IMR-90 (cell line): ENCODE results near the gene INPP4A. TPM values are rescaled to one million over a fixed set of nuclear protein-coding genes. Genes with fewer than 3 reads are reported as not detected.

ENCODE experiments used
- ATAC-seq: fragments of 200-7000 bp; cut with Tn5 transposase; 2 replicates; pipeline ENCODE4 v1.9.1; 2020; ENCODE audit warnings: low read depth, mild to moderate bottlenecking, moderate library complexity
- BruUV-seq: library from RNA; stranded (reverse); fragments of 400-500 nt; replicated peaks from 2 replicates; lab custom pipeline; 2021; lab: Mats Ljungman, UMichigan
- CTCF ChIA-PET: fragments of 300-600 bp; formaldehyde crosslinking; extraction: SDS; loops from one replicate; lab custom pipeline; 2021; ENCODE audit warnings: antibody characterized with exemption; lab: Yijun Ruan, JAX
- POLR2A ChIA-PET: fragments of 300-600 bp; sonication (Branson Sonifier 250); formaldehyde crosslinking; loops from one replicate; lab custom pipeline; 2022; ENCODE audit warnings: antibody characterized with exemption; ENCODE audit not compliant: unreplicated experiment; lab: Charles Lee
- DNase-seq: peaks from one replicate; pipeline ENCODE4 v3.0.0; 2013
- H2AFZ ChIP-seq: replicated peaks from 2 replicates; pipeline ENCODE3; 2013; ENCODE audit warnings: low read length, mild to moderate bottlenecking; ENCODE audit not compliant: poor library complexity
- H2AK5ac ChIP-seq: 2 replicates; pipeline ENCODE4 v1.6.1; 2013; ENCODE audit warnings: low read depth, low read length, inconsistent platforms
- H2AK9ac ChIP-seq: replicated peaks from 2 replicates; pipeline ENCODE3; 2013; ENCODE audit warnings: mild to moderate bottlenecking, low read depth, low read length, moderate library complexity; ENCODE audit not compliant: poor library complexity
- H2BK120ac ChIP-seq: 2 replicates; pipeline ENCODE4 v1.6.1; 2013; ENCODE audit warnings: low read depth, low read length, inconsistent platforms
- H2BK15ac ChIP-seq: 3 replicates; pipeline ENCODE4 v1.6.1; 2013; ENCODE audit warnings: low read depth, low read length, inconsistent platforms
- H2BK20ac ChIP-seq: 2 replicates; pipeline ENCODE4 v1.6.1; 2013; ENCODE audit warnings: low read depth, mild to moderate bottlenecking, inconsistent platforms, low read length, moderate library complexity
- H2BK5ac ChIP-seq: 2 replicates; pipeline ENCODE4 v1.6.1; 2013; ENCODE audit warnings: mild to moderate bottlenecking, low read depth, low read length, inconsistent platforms; ENCODE audit not compliant: poor library complexity, severe bottlenecking
- H3K14ac ChIP-seq: replicated peaks from 2 replicates; pipeline ENCODE4 v1.6.1; 2013; ENCODE audit warnings: low read depth, low read length, inconsistent platforms
- H3K18ac ChIP-seq: 2 replicates; pipeline ENCODE4 v1.6.1; 2013; ENCODE audit warnings: low read depth, low read length, control low read depth
- H3K23ac ChIP-seq: 2 replicates; pipeline ENCODE4 v1.6.1; 2013; ENCODE audit warnings: low read depth, low read length, inconsistent platforms
- H3K27ac ChIP-seq: 2 replicates; pipeline ENCODE4 v1.5.1; 2013; ENCODE audit warnings: mild to moderate bottlenecking, control low read depth, low read length; ENCODE audit not compliant: insufficient read depth
- H3K27me3 ChIP-seq: 2 replicates; pipeline ENCODE4 v1.6.1; 2013; ENCODE audit warnings: low read length; ENCODE audit not compliant: control insufficient read depth, insufficient read depth
- H3K36me3 ChIP-seq: 2 replicates; pipeline ENCODE4 v1.6.1; 2013; ENCODE audit warnings: low read length, mixed read lengths; ENCODE audit not compliant: control insufficient read depth, insufficient read depth
- H3K4ac ChIP-seq: 2 replicates; pipeline ENCODE4 v1.6.1; 2013; ENCODE audit warnings: low read depth, low read length, inconsistent platforms
- H3K4me1 ChIP-seq: 2 replicates; pipeline ENCODE4 v1.6.1; 2013; ENCODE audit warnings: low read length, mixed read lengths; ENCODE audit not compliant: control insufficient read depth, insufficient read depth
- H3K4me2 ChIP-seq: 2 replicates; pipeline ENCODE4 v1.6.1; 2013; ENCODE audit warnings: low read depth, mild to moderate bottlenecking, control low read depth, low read length, moderate library complexity
- H3K4me3 ChIP-seq: 2 replicates; pipeline ENCODE4 v1.5.1; 2013; ENCODE audit warnings: low read depth, mild to moderate bottlenecking, control low read depth, low read length, moderate library complexity; ENCODE audit not compliant: insufficient read depth
- H3K56ac ChIP-seq: 2 replicates; pipeline ENCODE4 v1.6.1; 2013; ENCODE audit warnings: low read length, inconsistent platforms; ENCODE audit not compliant: insufficient read depth; ENCODE audit errors: extremely low read depth
- H3K79me1 ChIP-seq, 2 experiments: 2 replicates each; pipeline ENCODE4 v1.6.1; 2013; ENCODE audit warnings: low read length in 2 of 2, inconsistent platforms in 1 of 2, low read depth in 1 of 2
- H3K9ac ChIP-seq: 2 replicates; pipeline ENCODE4 v1.6.1; 2013; ENCODE audit warnings: low read depth, low read length, control low read depth
- H3K9me1 ChIP-seq: 2 replicates; pipeline ENCODE4 v1.6.1; 2013; ENCODE audit warnings: low read length, inconsistent platforms; ENCODE audit not compliant: insufficient read depth
- H3K9me3 ChIP-seq: 2 replicates; pipeline ENCODE4 v1.6.1; 2013; ENCODE audit warnings: low read length; ENCODE audit not compliant: control insufficient read depth, insufficient read depth
- H4K20me1 ChIP-seq: 2 replicates; pipeline ENCODE4 v1.6.1; 2013; ENCODE audit warnings: low read length, inconsistent platforms; ENCODE audit not compliant: insufficient read depth
- H4K5ac ChIP-seq: 2 replicates; pipeline ENCODE4 v1.6.1; 2013; ENCODE audit warnings: mild to moderate bottlenecking, low read depth, low read length, control low read depth
- H4K8ac ChIP-seq, 2 experiments: 2 replicates each; pipeline ENCODE4 v1.6.1; 2013; ENCODE audit warnings: low read depth in 2 of 2, low read length in 2 of 2, control low read depth in 1 of 2, inconsistent platforms in 1 of 2
- H4K91ac ChIP-seq: 2 replicates; pipeline ENCODE4 v1.6.1; 2013; ENCODE audit warnings: low read depth, low read length, inconsistent platforms; ENCODE audit not compliant: insufficient read depth
- MAZ ChIP-seq: IDR thresholded peaks from 2 replicates; pipeline ENCODE4 v1.6.1; 2012; ENCODE audit warnings: low read depth, mild to moderate bottlenecking, low read length, improper control_type of control experiment, moderate library complexity, borderline replicate concordance
- NFE2L2 ChIP-seq: fragments of 150-350 bp; IDR thresholded peaks from 2 replicates; pipeline ENCODE4 v1.6.1; 2016; ENCODE audit warnings: low read depth, mild to moderate bottlenecking, low read length
- RAD21 ChIP-seq: IDR thresholded peaks from 2 replicates; pipeline ENCODE4 v1.6.1; 2012; ENCODE audit warnings: low read length, improper control_type of control experiment
- RCOR1 ChIP-seq: IDR thresholded peaks from 2 replicates; pipeline ENCODE4 v1.6.1; 2012; ENCODE audit warnings: mild to moderate bottlenecking, low read length, improper control_type of control experiment; ENCODE audit not compliant: insufficient replicate concordance
- RFX5 ChIP-seq: IDR thresholded peaks from 2 replicates; pipeline ENCODE4 v1.8.0; 2012; ENCODE audit warnings: low read depth, mild to moderate bottlenecking, low read length, moderate library complexity
- SMC3 ChIP-seq: fragments of 150-350 bp; IDR thresholded peaks from 2 replicates; pipeline ENCODE4 v1.6.1; 2016; ENCODE audit warnings: low read depth, mild to moderate bottlenecking, antibody characterized with exemption, low read length, moderate library complexity
- WGBS, 2 experiments: methylation state at CpG; one replicate each; pipeline versions ENCODE4 v1.1.5 to v1.1.7; 2013; ENCODE audit warnings: missing lambda C conversion rate in 2 of 2; ENCODE audit not compliant: insufficient read length in 1 of 2; ENCODE audit errors: extremely low coverage in 2 of 2; 5-methylcytosine and 5-hydroxymethylcytosine counted together
- dilution Hi-C: fragments of 300-500 bp; cut with HindIII; formaldehyde crosslinking; loops from one replicate; pipeline ENCODE4 v1.14.3; 2018; ENCODE audit warnings: low sequenced_read_pairs; ENCODE audit not compliant: unreplicated experiment
- in situ Hi-C: fragments of 300-500 bp; cut with MboI; formaldehyde crosslinking; loops from 3 replicates; pipeline ENCODE4 v1.14.3; 2019; ENCODE audit warnings: low sequenced_read_pairs, inconsistent platforms, mixed read lengths
- intact Hi-C: fragments of 100-400 bp; cut with micrococcal nuclease; formaldehyde crosslinking; loops from 2 replicates; pipeline ENCODE4 v1.10.0; 2022
- polyA plus RNA-seq, 3 experiments: library from polyadenylated mRNA; depleted of rRNA; stranded (reverse); fragments of >200 nt; gene quantifications; 2 replicates each; pipeline ENCODE4 v1.2.3, GENCODE V29; 2012; ENCODE audit warnings: low replicate concordance in 1 of 3
- total RNA-seq: library from RNA; depleted of rRNA; stranded (reverse); fragments of >200 nt; gene quantifications from 2 replicates; pipeline ENCODE4 v1.2.3, GENCODE V29; 2012
- TF ChIP-seq, protein P1 (sequence below): fragments of 150-350 bp; IDR thresholded peaks from 2 replicates; pipeline ENCODE4 v1.6.1; 2017; ENCODE audit warnings: mild to moderate bottlenecking, antibody characterized with exemption, low read length, low read depth
- TF ChIP-seq, protein P2 (sequence below): fragments of 150-350 bp; IDR thresholded peaks from 2 replicates; pipeline ENCODE4 v1.6.1; 2016; ENCODE audit warnings: low read depth, mild to moderate bottlenecking, low read length, moderate library complexity, borderline replicate concordance

The INPP4A gene
- total and polyA plus RNA-seq, 2 of the 4 experiments (the other 2 are of a cell fraction), result 14.5 to 27.1 TPM

DNA sequence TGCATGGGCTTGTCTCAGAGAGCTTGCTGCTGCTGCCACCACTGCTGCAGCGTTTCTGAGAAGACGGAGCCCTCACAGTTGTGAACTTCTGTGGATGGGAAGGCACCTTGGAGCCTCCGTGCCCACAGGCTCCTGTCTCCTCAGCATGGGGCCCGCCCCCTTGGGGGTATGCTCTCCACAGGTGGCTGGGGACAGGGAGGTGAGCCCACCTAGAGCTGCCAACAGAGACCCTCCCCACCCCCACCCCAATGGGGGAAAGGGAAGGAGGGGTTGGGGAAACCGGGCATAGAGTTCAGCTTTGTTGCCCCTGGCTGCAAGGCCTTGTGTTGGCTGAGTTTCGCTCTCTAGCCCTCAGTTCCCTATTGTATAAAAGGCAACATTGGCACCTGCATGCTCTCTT, 76.1 kb downstream of the INPP4A start:
- BruUV-seq, result no TSS peak

More for the DNA sequence above, 76.1 kb downstream of the INPP4A start:
- peaks cover 5% of the 10 kb centered on the region for H3K9me1 ChIP-seq
- H3K23ac ChIP-seq, result no peak overlapping the region
- H3K18ac ChIP-seq, result no peak overlapping the region
- no peak overlapping the region for H2BK20ac ChIP-seq
- no CpG with 5 or more reads among the region's 6 CpGs for WGBS, 2 experiments
- no peak for ATAC-seq
- peaks cover 1% of the 10 kb centered on the region; the same call in 1 of the 2 replicates for H3K4me1 ChIP-seq
- H2BK15ac ChIP-seq, result no peak overlapping the region
- H3K79me1 ChIP-seq, result peaks cover 2 to 18% of the 10 kb centered on the region in 2 experiments; a peak in 3 of 4 replicates
- no peak overlapping the region for H2AFZ ChIP-seq
- no peak overlapping the region for H4K91ac ChIP-seq
- peaks cover 3% of the 10 kb centered on the region; the same call in 1 of the 2 replicates for H3K36me3 ChIP-seq
- H4K5ac ChIP-seq, result no peak overlapping the region
- TF ChIP-seq SMC3 (no peak), RCOR1 (no peak), RAD21 (no peak), RFX5 (no peak), MAZ (no peak), NFE2L2 (no peak)
- TF ChIP-seq, protein P1, sequence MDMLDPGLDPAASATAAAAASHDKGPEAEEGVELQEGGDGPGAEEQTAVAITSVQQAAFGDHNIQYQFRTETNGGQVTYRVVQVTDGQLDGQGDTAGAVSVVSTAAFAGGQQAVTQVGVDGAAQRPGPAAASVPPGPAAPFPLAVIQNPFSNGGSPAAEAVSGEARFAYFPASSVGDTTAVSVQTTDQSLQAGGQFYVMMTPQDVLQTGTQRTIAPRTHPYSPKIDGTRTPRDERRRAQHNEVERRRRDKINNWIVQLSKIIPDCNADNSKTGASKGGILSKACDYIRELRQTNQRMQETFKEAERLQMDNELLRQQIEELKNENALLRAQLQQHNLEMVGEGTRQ, result no peak
- TF ChIP-seq, protein P2, sequence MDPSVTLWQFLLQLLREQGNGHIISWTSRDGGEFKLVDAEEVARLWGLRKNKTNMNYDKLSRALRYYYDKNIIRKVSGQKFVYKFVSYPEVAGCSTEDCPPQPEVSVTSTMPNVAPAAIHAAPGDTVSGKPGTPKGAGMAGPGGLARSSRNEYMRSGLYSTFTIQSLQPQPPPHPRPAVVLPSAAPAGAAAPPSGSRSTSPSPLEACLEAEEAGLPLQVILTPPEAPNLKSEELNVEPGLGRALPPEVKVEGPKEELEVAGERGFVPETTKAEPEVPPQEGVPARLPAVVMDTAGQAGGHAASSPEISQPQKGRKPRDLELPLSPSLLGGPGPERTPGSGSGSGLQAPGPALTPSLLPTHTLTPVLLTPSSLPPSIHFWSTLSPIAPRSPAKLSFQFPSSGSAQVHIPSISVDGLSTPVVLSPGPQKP, result no peak
- H2AK9ac ChIP-seq, result no peak overlapping the region
- H3K4ac ChIP-seq, result no peak overlapping the region
- H4K20me1 ChIP-seq, result no peaks in the 10 kb centered on the region
- intact Hi-C loops (no loop called here), dilution Hi-C loops (no loop called here), in situ Hi-C loops (no loop called here)
- H3K27me3 ChIP-seq, result no peaks in the 10 kb centered on the region
- no peak overlapping the region for H2BK5ac ChIP-seq
- no peak overlapping the region for H3K14ac ChIP-seq
- no peak overlapping the region for H3K9ac ChIP-seq
- H2AK5ac ChIP-seq, result no peak overlapping the region
- ChIA-PET POLR2A (no interaction called here), CTCF (no interaction called here)
- no peak overlapping the region for H3K56ac ChIP-seq
- no peak overlapping the region for H3K27ac ChIP-seq
- no peak overlapping the region for H3K4me2 ChIP-seq
- H3K4me3 ChIP-seq, result no peak overlapping the region
- no peaks in the 10 kb centered on the region for H3K9me3 ChIP-seq
- no peak overlapping the region for H2BK120ac ChIP-seq
- DNase-seq, result no peak
- no peak overlapping the region for H4K8ac ChIP-seq
